Subcutaneous abdominal adipose tissue (tissue), 5 donors: ENCODE data around the gene SLC2A10.

Source experiments
- H3K27ac ChIP-seq: one replicate; pipeline ENCODE4 v1.7.0; 2013; ENCODE audit warnings: low read depth, mild to moderate bottlenecking, inconsistent platforms, low read length, moderate library complexity
- H3K27me3 ChIP-seq, 5 donors: one replicate each; pipeline ENCODE4 v1.7.0; 2013; ENCODE audit warnings: low read length in 5 of 5, inconsistent platforms in 1 of 5; ENCODE audit not compliant: control insufficient read depth in 5 of 5, insufficient read depth in 4 of 5
- H3K36me3 ChIP-seq, 5 donors: one replicate each; pipeline ENCODE4 v1.7.0; 2013; ENCODE audit warnings: low read length in 5 of 5; ENCODE audit not compliant: control insufficient read depth in 5 of 5, insufficient read depth in 5 of 5
- H3K4me1 ChIP-seq, 5 donors: one replicate each; pipeline ENCODE4 v1.7.0; 2013; ENCODE audit warnings: low read length in 5 of 5, mild to moderate bottlenecking in 3 of 5, moderate library complexity in 1 of 5; ENCODE audit not compliant: control insufficient read depth in 5 of 5, insufficient read depth in 5 of 5
- H3K4me3 ChIP-seq, 5 donors: one replicate each; pipeline ENCODE4 v1.7.0; 2013; ENCODE audit warnings: low read length in 5 of 5, low read depth in 1 of 5
- H3K9ac ChIP-seq, 5 donors: one replicate each; pipeline ENCODE4 v1.7.0; 2013; ENCODE audit warnings: low read length in 5 of 5, mild to moderate bottlenecking in 4 of 5, moderate library complexity in 3 of 5
- H3K9me3 ChIP-seq, 5 donors: one replicate each; pipeline ENCODE4 v1.7.0; 2013; ENCODE audit warnings: low read length in 5 of 5; ENCODE audit not compliant: control insufficient read depth in 5 of 5
- donor health status: healthy.
- donor health status: healthy.
- donor health status: healthy.
- donor health status: healthy.
- donor health status: healthy.

Gene SLC2A10

GRCh38 chr20:46725186-46726165 is 16.0 kb downstream of the SLC2A10 start:
- no peak overlapping the region for H3K4me3 ChIP-seq
- H3K9ac ChIP-seq, result no peak overlapping the region
- no peak overlapping the region for H3K27ac ChIP-seq
- H3K36me3 ChIP-seq, result peaks cover 0 to 22% (median 14%) of the 10 kb centered on the region in 5 donors
- no peaks in the 10 kb centered on the region for H3K27me3 ChIP-seq
- no peaks in the 10 kb centered on the region for H3K4me1 ChIP-seq
- peaks cover 0 to 12% (median 9%) of the 10 kb centered on the region in 5 donors for H3K9me3 ChIP-seq

- Histone ChIP-seq H3K27ac (no peak overlapping the region), H3K9me3 (no peaks in the 10 kb centered on the region), H3K4me1 (no peaks in the 10 kb centered on the region), H3K27me3 (no peaks in the 10 kb centered on the region), H3K36me3 (peaks cover 0 to 15% (median 7%) of the 10 kb centered on the region in 5 donors), H3K9ac (no peak overlapping the region), H3K4me3 (no peak overlapping the region)
These were observed 22.3 kb downstream of the SLC2A10 start for GRCh38 chr20:46731770-46732169.

- Histone ChIP-seq H3K4me3 (no peak overlapping the region), H3K4me1 (no peaks in the 10 kb centered on the region), H3K9me3 (peaks cover 0 to 2% (median 0%) of the 10 kb centered on the region in 5 donors), H3K27ac (no peak overlapping the region), H3K9ac (no peak overlapping the region), H3K36me3 (peaks cover 0 to 8% (median 0%) of the 10 kb centered on the region in 5 donors), H3K27me3 (peaks cover 0 to 12% (median 0%) of the 10 kb centered on the region in 5 donors)
These were observed 26.0 kb downstream of the SLC2A10 start for GRCh38 chr20:46735436-46735835.

GRCh38 chr20:46739431-46740213 is 30.2 kb downstream of the SLC2A10 start:
- Histone ChIP-seq H3K9ac (no peak overlapping the region), H3K4me3 (no peak overlapping the region), H3K27me3 (peaks cover 0 to 24% (median 7%) of the 10 kb centered on the region in 5 donors), H3K36me3 (peaks cover 0 to 3% (median 0%) of the 10 kb centered on the region in 5 donors), H3K9me3 (peaks cover 0 to 4% (median 0%) of the 10 kb centered on the region in 5 donors), H3K27ac (no peak overlapping the region), H3K4me1 (no peaks in the 10 kb centered on the region)

GRCh38 chr20:46740214-46740609 is 30.8 kb downstream of the SLC2A10 start:
- Histone ChIP-seq H3K9me3 (peaks cover 0 to 4% (median 0%) of the 10 kb centered on the region in 5 donors), H3K4me1 (no peaks in the 10 kb centered on the region), H3K9ac (no peak overlapping the region), H3K4me3 (no peak overlapping the region), H3K27me3 (peaks cover 0 to 24% (median 7%) of the 10 kb centered on the region in 5 donors), H3K27ac (no peak overlapping the region), H3K36me3 (no peaks in the 10 kb centered on the region)

GRCh38 chr20:46741924-46742668 is 32.6 kb downstream of the SLC2A10 start:
- H3K27me3 ChIP-seq, result peaks cover 5 to 29% (median 12%) of the 10 kb centered on the region in 5 donors
- peaks cover 0 to 4% (median 0%) of the 10 kb centered on the region in 5 donors for H3K9me3 ChIP-seq
- no peak overlapping the region for H3K4me3 ChIP-seq

GRCh38 chr20:46742669-46743045 is 33.2 kb downstream of the SLC2A10 start:
- H3K27ac ChIP-seq, result no peak overlapping the region
- no peak overlapping the region for H3K4me3 ChIP-seq

More at GRCh38 chr20:46741924-46742668, 32.6 kb downstream of the SLC2A10 start:
- H3K4me1 ChIP-seq, result no peaks in the 10 kb centered on the region
- no peaks in the 10 kb centered on the region for H3K36me3 ChIP-seq
- H3K9ac ChIP-seq, result no peak overlapping the region
- H3K27ac ChIP-seq, result no peak overlapping the region

GRCh38 chr20:46743088-46743487 is 33.6 kb downstream of the SLC2A10 start:
- Histone ChIP-seq H3K27me3 (peaks cover 6 to 23% (median 12%) of the 10 kb centered on the region in 5 donors), H3K36me3 (no peaks in the 10 kb centered on the region)

More at GRCh38 chr20:46742669-46743045, 33.2 kb downstream of the SLC2A10 start:
- Histone ChIP-seq H3K9ac (no peak overlapping the region), H3K4me1 (no peaks in the 10 kb centered on the region), H3K36me3 (no peaks in the 10 kb centered on the region), H3K9me3 (peaks cover 0 to 4% (median 0%) of the 10 kb centered on the region in 5 donors), H3K27me3 (peaks cover 6 to 24% (median 12%) of the 10 kb centered on the region in 5 donors)

GRCh38 chr20:46746956-46747526 is 37.6 kb downstream of the SLC2A10 start:
- peaks cover 6 to 29% (median 15%) of the 10 kb centered on the region in 5 donors for H3K27me3 ChIP-seq
- H3K4me3 ChIP-seq, result no peak overlapping the region
- H3K9me3 ChIP-seq, result no peaks in the 10 kb centered on the region
- H3K9ac ChIP-seq, result no peak overlapping the region
- H3K4me1 ChIP-seq, result peaks cover 0 to 8% (median 5%) of the 10 kb centered on the region in 5 donors
- H3K27ac ChIP-seq, result no peak overlapping the region
- no peaks in the 10 kb centered on the region for H3K36me3 ChIP-seq

More at GRCh38 chr20:46743088-46743487, 33.6 kb downstream of the SLC2A10 start:
- no peak overlapping the region for H3K4me3 ChIP-seq
- H3K9me3 ChIP-seq, result peaks cover 0 to 4% (median 0%) of the 10 kb centered on the region in 5 donors
- H3K9ac ChIP-seq, result no peak overlapping the region
- no peak overlapping the region for H3K27ac ChIP-seq
- no peaks in the 10 kb centered on the region for H3K4me1 ChIP-seq
